ENCODE measurements around the gene SMIM22.

SMIM22 gene

DNA sequence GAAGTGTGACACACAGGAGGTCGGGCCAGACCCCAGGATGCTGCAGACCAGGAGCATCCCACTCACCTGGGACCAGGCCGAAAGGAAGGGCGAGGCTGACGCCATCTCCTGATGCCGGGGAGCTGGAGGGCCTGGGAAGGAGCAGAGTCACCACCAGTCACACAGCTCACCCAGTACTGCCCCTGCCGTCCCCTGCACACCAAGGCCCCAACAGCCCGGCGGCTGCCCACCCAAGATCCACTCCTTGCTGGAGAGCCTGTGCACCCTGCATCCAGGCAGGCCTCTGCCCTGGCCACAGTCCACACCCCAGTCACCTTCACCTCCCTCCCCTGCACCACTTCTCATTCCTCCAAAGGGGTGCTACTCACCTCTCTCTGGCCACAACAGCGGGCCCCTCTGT lies 33.0 kb upstream of the SMIM22 start:
- Histone ChIP-seq H2BK5ac (ENCODE audit: low read length) (no peak overlapping the region), H3K4me3 (ENCODE audit: low read length in 2 of 2) (no peak overlapping the region), H3K79me1 (ENCODE audit: low read depth, low read length) (peaks cover 6% of the 10 kb centered on the region), H3K27ac (replicated peaks; ENCODE audit: low read length) (no peak overlapping the region), H2AFZ (ENCODE audit: low read length) (no peak overlapping the region), H3K23ac (ENCODE audit: low read depth, low read length, poor library complexity) (no peak overlapping the region), H2AK5ac (ENCODE audit: low read depth, low read length) (no peak overlapping the region), H2BK120ac (ENCODE audit: low read depth, low read length) (no peak overlapping the region), H4K91ac (ENCODE audit: low read depth, low read length, poor library complexity) (no peak overlapping the region), H3K9me3 (replicated peaks in 1 of 2; ENCODE audit: control insufficient read depth in 2 of 2, insufficient read depth in 1 of 2, low read depth in 1 of 2, low read length in 2 of 2) (peaks cover 0 to 2% of the 10 kb centered on the region in 2 donors), H2BK12ac (ENCODE audit: low read length) (no peak overlapping the region), H3K14ac (ENCODE audit: low read length) (no peak overlapping the region), H3K4me1 (ENCODE audit: control insufficient read depth in 2 of 2, insufficient read depth in 1 of 2, low read depth in 1 of 2, low read length in 2 of 2) (peaks cover 2 to 3% of the 10 kb centered on the region in 2 donors), H4K8ac (ENCODE audit: low read depth, low read length) (no peak overlapping the region), H2BK15ac (ENCODE audit: low read length) (no peak overlapping the region), H3K4ac (ENCODE audit: low read length) (no peak overlapping the region), H3K36me3 (replicated peaks in 1 of 2; ENCODE audit: control insufficient read depth in 2 of 2, insufficient read depth in 2 of 2, low read length in 2 of 2) (peaks cover 31 to 77% of the 10 kb centered on the region in 2 donors), H3K18ac (ENCODE audit: low read length) (no peak overlapping the region), H3K27me3 (ENCODE audit: control insufficient read depth in 3 of 3, insufficient read depth in 3 of 3, low read depth in 1 of 3, low read length in 3 of 3) (no peaks in the 10 kb centered on the region), H3K4me2 (ENCODE audit: insufficient read depth, low read length, poor library complexity, severe bottlenecking) (no peak overlapping the region), H3K9ac (ENCODE audit: low read depth, low read length, poor library complexity) (peak overlapping the region; percentile 3)
- DNase-seq (ENCODE audit: low spot score) = no peak
- WGBS, 2 donors (ENCODE audit: extremely low coverage in 2 of 2, insufficient read length in 2 of 2, insufficient replicate concordance in 1 of 2) = no CpG with 5 or more reads among the region's 9 CpGs

- H3K4ac ChIP-seq (ENCODE audit: low read length) = no peak overlapping the region
- peaks cover 28 to 66% of the 10 kb centered on the region in 2 donors for H3K36me3 ChIP-seq (replicated peaks in 1 of 2; ENCODE audit: control insufficient read depth in 2 of 2, insufficient read depth in 2 of 2, low read length in 2 of 2)
- no peak overlapping the region for H2BK120ac ChIP-seq (ENCODE audit: low read depth, low read length)
- no peak overlapping the region for H3K27ac ChIP-seq (replicated peaks; ENCODE audit: low read length)
- no peak overlapping the region for H3K18ac ChIP-seq (ENCODE audit: low read length)
- no peak overlapping the region for H4K8ac ChIP-seq (ENCODE audit: low read depth, low read length)
- H3K79me1 ChIP-seq (ENCODE audit: low read depth, low read length) = peaks cover 6% of the 10 kb centered on the region
- no peaks in the 10 kb centered on the region for H3K27me3 ChIP-seq (ENCODE audit: control insufficient read depth in 3 of 3, insufficient read depth in 3 of 3, low read depth in 1 of 3, low read length in 3 of 3)
- H3K4me1 ChIP-seq (ENCODE audit: control insufficient read depth in 2 of 2, insufficient read depth in 1 of 2, low read depth in 1 of 2, low read length in 2 of 2) = peaks cover 2 to 6% of the 10 kb centered on the region in 2 donors
- H2BK12ac ChIP-seq (ENCODE audit: low read length) = no peak overlapping the region
- no peak for DNase-seq (ENCODE audit: low spot score)
- H3K14ac ChIP-seq (ENCODE audit: low read length) = no peak overlapping the region
- no peak overlapping the region for H3K4me2 ChIP-seq (ENCODE audit: insufficient read depth, low read length, poor library complexity, severe bottlenecking)
- WGBS, 2 donors (ENCODE audit: extremely low coverage in 2 of 2, insufficient read length in 2 of 2, insufficient replicate concordance in 1 of 2) = no CpG with 5 or more reads among the region's 7 CpGs
- H2BK5ac ChIP-seq (ENCODE audit: low read length) = no peak overlapping the region
- no peak overlapping the region for H3K9ac ChIP-seq (ENCODE audit: low read depth, low read length, poor library complexity)
- no peak overlapping the region for H3K4me3 ChIP-seq (ENCODE audit: low read length in 2 of 2)
- peaks cover 0 to 2% of the 10 kb centered on the region in 2 donors for H3K9me3 ChIP-seq (replicated peaks in 1 of 2; ENCODE audit: control insufficient read depth in 2 of 2, insufficient read depth in 1 of 2, low read depth in 1 of 2, low read length in 2 of 2)
- no peak overlapping the region for H2BK15ac ChIP-seq (ENCODE audit: low read length)
- H2AFZ ChIP-seq (ENCODE audit: low read length) = no peak overlapping the region
- H2AK5ac ChIP-seq (ENCODE audit: low read depth, low read length) = no peak overlapping the region
- no peak overlapping the region for H4K91ac ChIP-seq (ENCODE audit: low read depth, low read length, poor library complexity)
- H3K23ac ChIP-seq (ENCODE audit: low read depth, low read length, poor library complexity) = no peak overlapping the region
These were observed 31.4 kb upstream of the SMIM22 start for GRCh38 chr16:4763791-4764190.

DNA sequence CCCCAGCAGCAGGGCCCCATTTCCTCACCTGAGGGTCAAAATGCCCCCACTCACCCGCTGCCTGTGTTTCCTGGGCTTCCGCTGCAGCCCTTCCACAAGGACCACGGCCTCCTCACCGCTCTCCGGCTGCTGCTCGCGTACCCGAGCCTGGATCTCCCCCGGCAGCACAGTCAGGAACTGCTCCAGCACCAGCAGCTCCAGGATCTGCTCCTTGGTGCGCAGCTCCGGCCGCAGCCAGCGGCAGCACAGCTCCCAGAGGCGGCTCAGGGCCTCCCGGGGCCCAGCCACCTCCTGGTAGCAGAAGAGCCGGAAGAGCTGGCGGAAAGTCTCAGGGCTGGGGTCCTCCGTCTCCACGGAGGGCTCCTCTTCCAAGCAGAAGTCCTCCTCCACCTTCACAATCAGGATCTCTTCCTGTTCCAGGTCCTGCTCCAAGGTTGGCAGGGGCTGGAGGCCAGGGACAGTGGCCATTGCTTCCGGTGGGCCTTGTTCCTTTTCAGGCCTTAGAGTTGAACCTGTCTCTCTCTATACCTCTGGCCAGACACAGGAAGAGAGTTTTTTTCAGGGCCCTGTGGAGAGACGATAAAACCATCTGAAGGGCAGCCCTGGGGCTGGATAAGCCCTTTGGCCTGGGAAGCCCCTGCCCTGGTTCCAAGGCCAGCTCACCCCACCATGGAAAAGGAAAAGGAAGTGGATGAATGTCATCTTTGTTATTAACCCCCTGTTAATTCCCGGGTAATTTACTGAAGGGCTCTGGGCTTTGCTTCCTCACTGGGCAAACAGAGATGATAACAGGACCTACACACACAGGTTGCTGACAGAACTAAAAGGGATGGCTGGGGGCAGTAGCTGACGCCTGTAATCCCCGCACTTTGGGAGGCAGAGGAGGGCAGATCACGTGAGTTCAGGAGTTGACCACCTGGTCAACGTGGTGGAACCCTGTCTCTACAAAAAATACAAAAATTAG lies 29.4 kb upstream of the SMIM22 start:
- Histone ChIP-seq H2BK15ac (ENCODE audit: low read length) (no peak overlapping the region), H3K27me3 (ENCODE audit: control insufficient read depth in 3 of 3, insufficient read depth in 3 of 3, low read depth in 1 of 3, low read length in 3 of 3) (no peaks in the 10 kb centered on the region), H3K9ac (ENCODE audit: low read depth, low read length, poor library complexity) (no peak overlapping the region), H3K14ac (ENCODE audit: low read length) (no peak overlapping the region), H4K91ac (ENCODE audit: low read depth, low read length, poor library complexity) (no peak overlapping the region), H4K8ac (ENCODE audit: low read depth, low read length) (no peak overlapping the region), H3K9me3 (replicated peaks in 1 of 2; ENCODE audit: control insufficient read depth in 2 of 2, insufficient read depth in 1 of 2, low read depth in 1 of 2, low read length in 2 of 2) (no peaks in the 10 kb centered on the region), H3K27ac (replicated peaks; ENCODE audit: low read length) (no peak overlapping the region), H3K23ac (ENCODE audit: low read depth, low read length, poor library complexity) (peak overlapping the region; percentile 13), H2BK120ac (ENCODE audit: low read depth, low read length) (no peak overlapping the region), H3K79me1 (ENCODE audit: low read depth, low read length) (peaks cover 4% of the 10 kb centered on the region), H2AK5ac (ENCODE audit: low read depth, low read length) (no peak overlapping the region), H3K36me3 (replicated peaks in 1 of 2; ENCODE audit: control insufficient read depth in 2 of 2, insufficient read depth in 2 of 2, low read length in 2 of 2) (peaks cover 14 to 46% of the 10 kb centered on the region in 2 donors), H2BK5ac (ENCODE audit: low read length) (no peak overlapping the region), H3K4me1 (ENCODE audit: control insufficient read depth in 2 of 2, insufficient read depth in 1 of 2, low read depth in 1 of 2, low read length in 2 of 2) (peaks cover 4 to 6% of the 10 kb centered on the region in 2 donors), H3K4me2 (ENCODE audit: insufficient read depth, low read length, poor library complexity, severe bottlenecking) (peak overlapping the region; percentile 67), H3K4me3 (ENCODE audit: low read length in 2 of 2) (peak overlapping the region; percentile 95 to 98), H2BK12ac (ENCODE audit: low read length) (no peak overlapping the region), H2AFZ (ENCODE audit: low read length) (no peak overlapping the region), H3K4ac (ENCODE audit: low read length) (no peak overlapping the region), H3K18ac (ENCODE audit: low read length) (no peak overlapping the region)
- no peak for DNase-seq (ENCODE audit: low spot score)
- no CpG with 5 or more reads among the region's 26 CpGs for WGBS, 2 donors (ENCODE audit: extremely low coverage in 2 of 2, insufficient read length in 2 of 2, insufficient replicate concordance in 1 of 2)

- Histone ChIP-seq H3K27me3 (ENCODE audit: control insufficient read depth in 3 of 3, insufficient read depth in 3 of 3, low read depth in 1 of 3, low read length in 3 of 3) (no peaks in the 10 kb centered on the region), H3K9me3 (replicated peaks in 1 of 2; ENCODE audit: control insufficient read depth in 2 of 2, insufficient read depth in 1 of 2, low read depth in 1 of 2, low read length in 2 of 2) (no peaks in the 10 kb centered on the region), H2AFZ (ENCODE audit: low read length) (peak within 1 kb of the TSS; percentile 96), H3K4me1 (ENCODE audit: control insufficient read depth in 2 of 2, insufficient read depth in 1 of 2, low read depth in 1 of 2, low read length in 2 of 2) (peaks cover 4 to 6% of the 10 kb centered on the region in 2 donors), H3K27ac (replicated peaks; ENCODE audit: low read length) (peak within 1 kb of the TSS; percentile 23), H3K36me3 (replicated peaks in 1 of 2; ENCODE audit: control insufficient read depth in 2 of 2, insufficient read depth in 2 of 2, low read length in 2 of 2) (peaks cover 12 to 36% of the 10 kb centered on the region in 2 donors), H3K79me1 (ENCODE audit: low read depth, low read length) (peaks cover 4% of the 10 kb centered on the region), H2BK5ac (ENCODE audit: low read length) (no peak within 1 kb of the TSS), H2AK5ac (ENCODE audit: low read depth, low read length) (no peak within 1 kb of the TSS), H3K23ac (ENCODE audit: low read depth, low read length, poor library complexity) (peak within 1 kb of the TSS; percentile 83), H3K14ac (ENCODE audit: low read length) (no peak within 1 kb of the TSS), H2BK120ac (ENCODE audit: low read depth, low read length) (no peak within 1 kb of the TSS), H2BK15ac (ENCODE audit: low read length) (no peak within 1 kb of the TSS), H3K4me2 (ENCODE audit: insufficient read depth, low read length, poor library complexity, severe bottlenecking) (peak within 1 kb of the TSS; percentile 67), H3K4ac (ENCODE audit: low read length) (no peak within 1 kb of the TSS), H3K18ac (ENCODE audit: low read length) (peak within 1 kb of the TSS; percentile 97), H2BK12ac (ENCODE audit: low read length) (no peak within 1 kb of the TSS), H4K91ac (ENCODE audit: low read depth, low read length, poor library complexity) (no peak within 1 kb of the TSS), H3K9ac (ENCODE audit: low read depth, low read length, poor library complexity) (peak within 1 kb of the TSS; percentile 88), H4K8ac (ENCODE audit: low read depth, low read length) (no peak within 1 kb of the TSS), H3K4me3 (ENCODE audit: low read length in 2 of 2) (peak within 1 kb of the TSS; percentile 95 to 98)
- peak; percentile 96 for DNase-seq (ENCODE audit: low spot score)
- no CpG with 5 or more reads among the region's 72 CpGs for whole genome bisulfite sequencing, 2 donors (ENCODE audit: extremely low coverage in 2 of 2, insufficient read length in 2 of 2, insufficient replicate concordance in 1 of 2)
These were observed 28.1 kb upstream of the SMIM22 start, which contains the start of gene ZNF500 for GRCh38 chr16:4766875-4767628. Gene ZNF500, minus strand, starts transcription at chr16:4767162. Its CDS starts 1,184 bp downstream, at chr16:4765978.

All from neuronal stem cell (in vitro differentiated cells).